ENCODE results near the gene ARL16. TPM values are rescaled to one million over a fixed set of nuclear protein-coding genes. Genes with fewer than 3 reads are reported as not detected.

Gene ARL16
- total RNA-seq, result 10 to 100 TPM; 19.2 to 21.1 TPM

GRCh38 chr17:81683584-81684441 is at the start of gene ARL16, which contains the start of gene HGS:
ARL16 (minus strand) TSS chr17:81683797; CDS start chr17:81683753, 44 bp downstream.
HGS (plus strand) TSS chr17:81684011; CDS start chr17:81684067, 56 bp downstream.

GRCh38 chr17:81711814-81712467 is 28.3 kb upstream of the ARL16 start, which contains the start of gene SLC25A10:
SLC25A10 (plus strand) TSS chr17:81712284; CDS start chr17:81712427, 143 bp downstream.

GRCh38 chr17:81702934-81703746 is 19.5 kb upstream of the ARL16 start, which contains the start of gene MRPL12:
MRPL12 (plus strand) TSS chr17:81703367; CDS start chr17:81703502, 135 bp downstream.

GRCh38 chr17:81666342-81667191 is 17.0 kb downstream of the ARL16 start, which contains the start of the genes CCDC137 and OXLD1:
CCDC137 (plus strand) TSS chr17:81666737; CDS start chr17:81666767, 30 bp downstream.
OXLD1 (minus strand) TSS chr17:81666605; CDS start chr17:81666577, 28 bp downstream.

GRCh38 chr17:81656118-81656743 is 27.4 kb downstream of the ARL16 start, which contains the start of gene PDE6G:
PDE6G (minus strand) TSS chr17:81656542; CDS start chr17:81653305, 3,237 bp downstream.

GRCh38 chr17:81636505-81637288 is 46.9 kb downstream of the ARL16 start, which contains the start of the genes NPLOC4 and TSPAN10:
NPLOC4 (minus strand) TSS chr17:81637112; CDS start chr17:81636930, 182 bp downstream.
TSPAN10 (plus strand) TSS chr17:81637196; CDS start chr17:81642413, 5,217 bp downstream.

Small RNA genes lying within 50 kb of the gene (microRNA-seq; reads per million reads assigned to microRNA genes)
- gene MIR6786 (ENCODE audit: borderline microRNAs expressed, borderline replicate concordance), result not detected

Other genes with a start within 250 kb of the ARL16 start
- 1,000 to 10,000 TPM; 4,541 to 4,718 TPM for gene ACTG1, start 171.0 kb downstream of the ARL16 start, total RNA-seq
- gene FSCN2, start 155.4 kb downstream of the ARL16 start, total RNA-seq, result under 1 TPM; 0.58 to 0.60 TPM
- 10 to 100 TPM; 36.1 to 38.6 TPM for gene FAAP100, start 131.4 kb downstream of the ARL16 start, total RNA-seq
- gene NPLOC4, start 46.7 kb downstream of the ARL16 start, total RNA-seq, result 10 to 100 TPM; 80.8 to 81.7 TPM
- gene TSPAN10, start 46.6 kb downstream of the ARL16 start, total RNA-seq, result under 1 TPM; 0.48 TPM
- gene PDE6G, start 27.3 kb downstream of the ARL16 start, total RNA-seq, result 10 to 100 TPM; 67.0 to 71.9 TPM
- gene OXLD1, start 17.2 kb downstream of the ARL16 start, total RNA-seq, result 10 to 100 TPM; 56.5 to 59.1 TPM
- 10 to 100 TPM; 27.1 to 31.8 TPM for gene CCDC137, start 17.1 kb downstream of the ARL16 start, total RNA-seq
- 100 to 1,000 TPM; 112 to 125 TPM for gene HGS, start 214 bp upstream of the ARL16 start, total RNA-seq
- 10 to 100 TPM; 56.0 to 58.2 TPM for gene MRPL12, start 19.6 kb upstream of the ARL16 start, total RNA-seq
- gene SLC25A10, start 28.5 kb upstream of the ARL16 start, total RNA-seq, result 10 to 100 TPM; 18.1 to 19.5 TPM
- gene GCGR, start 120.4 kb upstream of the ARL16 start, total RNA-seq, result not detected
- 10 to 100 TPM; 51.6 to 53.9 TPM for gene MCRIP1, start 149.5 kb upstream of the ARL16 start, total RNA-seq
- not detected for gene PPP1R27, start 151.3 kb upstream of the ARL16 start, total RNA-seq
- 100 to 1,000 TPM; 471 to 474 TPM for gene P4HB, start 176.7 kb upstream of the ARL16 start, total RNA-seq
- 100 to 1,000 TPM; 575 to 590 TPM for gene ARHGDIA, start 187.5 kb upstream of the ARL16 start, total RNA-seq
- 100 to 1,000 TPM; 145 to 147 TPM for gene ALYREF, start 207.8 kb upstream of the ARL16 start, total RNA-seq
- gene ANAPC11, start 207.9 kb upstream of the ARL16 start, total RNA-seq, result 10 to 100 TPM; 67.2 to 75.1 TPM
- under 1 TPM; 0.10 to 0.20 TPM for gene NPB, start 218.4 kb upstream of the ARL16 start, total RNA-seq
- gene PCYT2, start 227.6 kb upstream of the ARL16 start, total RNA-seq, result 10 to 100 TPM; 43.8 to 49.5 TPM
- gene SIRT7, start 234.4 kb upstream of the ARL16 start, total RNA-seq, result 10 to 100 TPM; 51.5 to 52.8 TPM
- gene MAFG, start 243.9 kb upstream of the ARL16 start, total RNA-seq, result 10 to 100 TPM; 22.6 to 23.9 TPM